CD4-positive, alpha-beta memory T cell (primary cell): ENCODE data around the gene USB1. TPM values are rescaled to one million over a fixed set of nuclear protein-coding genes. Genes with fewer than 3 reads are reported as not detected.
"Not testable (repeated sequence)": the region's sequence is repeated elsewhere in the genome, so short reads cannot be mapped to it uniquely, and the experiment has no call there.

Experiments
- CTCF ChIA-PET: fragments of 350-600 bp; sonication (Branson Sonifier 250); formaldehyde crosslinking; loops from one replicate; lab custom pipeline; 2021; ENCODE audit warnings: inconsistent platforms; ENCODE audit not compliant: partially characterized antibody; lab: Charles Lee
- POLR2A ChIA-PET: fragments of 350-600 bp; sonication (Branson Sonifier 250); formaldehyde crosslinking; loops from one replicate; lab custom pipeline; 2021; ENCODE audit not compliant: partially characterized antibody; lab: Charles Lee
- DNase-seq, 5 donors: peaks; one replicate each; pipeline versions ENCODE4 v3.0.0 to v3.0.0-alpha.2; 2020 to 2022; ENCODE audit warnings: mixed read lengths in 1 of 5
- H3K27ac ChIP-seq: one replicate; pipeline ENCODE4 v1.7.0; 2013; ENCODE audit warnings: low read depth, low read length
- H3K27me3 ChIP-seq: 2 replicates; pipeline ENCODE4 v1.7.0; 2013; ENCODE audit warnings: mild to moderate bottlenecking, low read length, moderate library complexity; ENCODE audit not compliant: insufficient read depth
- H3K36me3 ChIP-seq: 2 replicates; pipeline ENCODE4 v1.7.0; 2013; ENCODE audit warnings: mild to moderate bottlenecking, low read length, moderate library complexity; ENCODE audit not compliant: insufficient read depth
- H3K4me1 ChIP-seq: 2 replicates; pipeline ENCODE4 v1.7.0; 2013; ENCODE audit warnings: mild to moderate bottlenecking, low read length, moderate library complexity; ENCODE audit not compliant: insufficient read depth
- H3K4me3 ChIP-seq, 2 donors: one replicate each; pipeline ENCODE4 v1.7.0; 2013; ENCODE audit warnings: low read length in 2 of 2, mild to moderate bottlenecking in 1 of 2
- H3K9me3 ChIP-seq, 2 donors: one replicate each; pipeline ENCODE4 v1.7.0; 2013; ENCODE audit warnings: low read length in 2 of 2, control low read depth in 1 of 2; ENCODE audit not compliant: control insufficient read depth in 1 of 2
- H3K27ac Mint-ChIP-seq, 7 donors: one replicate each; pipeline ENCODE4 v1.8.0; 2020 to 2021; ENCODE audit warnings: mixed read lengths in 7 of 7, mild to moderate bottlenecking in 6 of 7, inconsistent platforms in 3 of 7, moderate library complexity in 3 of 7
- H3K27me3 Mint-ChIP-seq, 2 donors: one replicate each; pipeline ENCODE4 v1.8.0; 2020 to 2021; ENCODE audit warnings: mixed read lengths in 2 of 2
- H3K36me3 Mint-ChIP-seq, 2 donors: one replicate each; pipeline ENCODE4 v1.8.0; 2020 to 2021; ENCODE audit warnings: mixed read lengths in 2 of 2, inconsistent platforms in 1 of 2, mild to moderate bottlenecking in 1 of 2
- H3K4me1 Mint-ChIP-seq, 4 donors: one replicate each; pipeline ENCODE4 v1.8.0; 2020 to 2021; ENCODE audit warnings: mixed read lengths in 4 of 4, mild to moderate bottlenecking in 1 of 4
- H3K4me3 Mint-ChIP-seq, 8 donors: one replicate each; pipeline ENCODE4 v1.8.0; 2020 to 2021; ENCODE audit warnings: mixed read lengths in 8 of 8, mild to moderate bottlenecking in 7 of 8, moderate library complexity in 6 of 8, inconsistent platforms in 3 of 8
- H3K9me3 Mint-ChIP-seq, 8 donors: one replicate each; pipeline ENCODE4 v1.8.0; 2020 to 2021; ENCODE audit warnings: mixed read lengths in 8 of 8, mild to moderate bottlenecking in 5 of 8, inconsistent platforms in 3 of 8, moderate library complexity in 1 of 8
- intact Hi-C: fragments of 100-400 bp; cut with micrococcal nuclease; formaldehyde crosslinking; loops from one replicate; pipeline ENCODE4 v1.15.1; 2023
- polyA plus RNA-seq, 2 donors: library from polyadenylated mRNA; unstranded; fragments of 300-500 nt; fragmentation: Illumina TruSeq; gene quantifications; one replicate each; pipeline ENCODE4 v1.2.3, GENCODE V29; 2021
- total RNA-seq, 2 experiments: library from RNA; stranded (reverse); gene quantifications; one replicate each; pipeline ENCODE4 v1.2.3, GENCODE V29; 2021

The USB1 gene
- total and polyA plus RNA-seq, 4 experiments from 2014 or later = 35.3 to 45.2 (median 37.9) TPM

GRCh38 chr16:58004736-58005135, 3.5 kb downstream of the USB1 start:
- H3K27me3 Mint-ChIP-seq, H3K4me1 ChIP-seq, H3K27me3 ChIP-seq, DNase-seq, H3K9me3 Mint-ChIP-seq, H3K9me3 ChIP-seq, H3K36me3 ChIP-seq, H3K27ac ChIP-seq, H3K27ac Mint-ChIP-seq, H3K4me3 Mint-ChIP-seq, H3K4me3 ChIP-seq, POLR2A ChIA-PET: not testable (repeated sequence)
- CTCF ChIA-PET = interaction anchor here (0.9 to 12.6 kb wide), 5 partner anchors 22 to 358 kb away, joined by 3 to 115 read pairs (median 3); no protein-coding TSS in a partner anchor
- intact Hi-C loops = loop anchor here (1.0 to 5.0 kb wide), 3 partner anchors 105 to 412 kb away; no protein-coding TSS in a partner anchor
- H3K36me3 Mint-ChIP-seq = peaks cover 18 to 41% of the 10 kb centered on the region in 2 donors
- H3K4me1 Mint-ChIP-seq = peaks cover 19 to 42% (median 29%) of the 10 kb centered on the region in 4 donors

DNA sequence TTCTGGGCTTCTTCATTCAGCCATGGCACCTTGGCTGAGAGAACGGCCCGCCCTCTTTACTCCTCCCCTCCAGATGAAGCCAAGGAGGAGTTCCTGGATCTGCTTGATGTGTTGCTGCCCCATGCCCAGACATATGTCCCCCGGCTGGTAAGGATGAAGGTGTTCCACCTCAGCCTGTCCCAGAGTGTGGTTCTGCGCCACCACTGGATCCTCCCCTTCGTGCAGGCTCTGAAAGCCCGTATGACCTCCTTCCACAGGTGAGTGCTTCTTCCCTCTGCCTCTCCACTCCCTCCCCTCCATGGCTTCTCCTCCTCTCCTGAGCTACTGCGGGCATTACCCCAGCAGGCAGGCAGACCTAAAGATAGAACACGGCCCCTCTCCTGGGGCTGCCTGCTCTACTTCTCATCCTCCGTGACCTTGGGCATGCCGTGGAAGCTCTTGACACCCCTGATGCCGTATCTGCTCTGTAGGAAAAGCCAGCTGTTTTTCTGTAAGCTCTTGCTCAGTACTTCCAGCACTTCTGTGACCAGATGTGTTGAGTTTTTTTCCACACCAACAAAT, 8.7 kb downstream of the USB1 start:
- H3K27ac Mint-ChIP-seq = peak overlapping the region in 1 of 7 donors; percentile 18
- Histone ChIP-seq H3K9me3 (no peaks in the 10 kb centered on the region), H3K4me1 (no peaks in the 10 kb centered on the region), H3K27ac (no peak overlapping the region), H3K4me3 (no peak overlapping the region), H3K36me3 (peaks cover 33% of the 10 kb centered on the region), H3K27me3 (no peaks in the 10 kb centered on the region)
- no peaks in the 10 kb centered on the region for H3K27me3 Mint-ChIP-seq
- no peaks in the 10 kb centered on the region for H3K9me3 Mint-ChIP-seq
- H3K36me3 Mint-ChIP-seq = peaks cover 31 to 44% of the 10 kb centered on the region in 2 donors
- POLR2A ChIA-PET = interaction anchor here (1.2 kb wide), 1 partner anchor 10 kb away, joined by 5 read pairs; the partner anchor contains the start of genes USB1 and ZNF319
- H3K4me1 Mint-ChIP-seq = peaks cover 0 to 4% (median 3%) of the 10 kb centered on the region in 4 donors
- CTCF ChIA-PET = interaction anchor here (1.0 to 1.9 kb wide), 3 partner anchors 8 to 88 kb away, joined by 3 to 4 read pairs (median 3); no protein-coding TSS in a partner anchor
- H3K4me3 Mint-ChIP-seq = no peak overlapping the region
- DNase-seq = no peak
- intact Hi-C loops = no loop called here

DNA sequence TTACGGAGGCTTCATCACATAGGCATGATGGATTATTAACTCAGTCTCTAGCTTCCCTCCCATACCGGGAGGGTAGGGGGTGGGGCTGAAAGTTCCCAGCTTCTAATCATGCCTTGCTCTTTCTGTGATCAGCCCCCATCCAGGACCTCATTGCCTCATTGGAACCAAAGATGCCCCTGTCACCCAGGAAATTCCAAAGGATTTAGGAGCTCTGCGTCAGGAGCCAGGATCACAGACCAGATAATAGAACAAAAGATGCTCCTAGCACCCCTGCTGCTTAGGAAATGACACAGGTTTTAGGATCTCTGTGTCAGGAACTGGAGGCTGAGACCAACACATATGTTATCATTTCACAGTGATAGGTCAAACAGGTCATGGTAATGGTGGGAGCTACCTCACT, 9.7 kb downstream of the USB1 start:
- ChIA-PET POLR2A (interaction anchor here (1.2 kb wide), 1 partner anchor 10 kb away, joined by 5 read pairs; the partner anchor contains the start of genes USB1 and ZNF319), CTCF (interaction anchor here (1.0 to 1.9 kb wide), 3 partner anchors 9 to 87 kb away, joined by 3 to 4 read pairs (median 3); no protein-coding TSS in a partner anchor)
- H3K4me1 ChIP-seq = no peaks in the 10 kb centered on the region
- H3K4me3 ChIP-seq = no peak overlapping the region
- H3K9me3 Mint-ChIP-seq = no peaks in the 10 kb centered on the region
- no peaks in the 10 kb centered on the region for H3K27me3 Mint-ChIP-seq
- peaks cover 0 to 2% (median under 1%) of the 10 kb centered on the region in 4 donors for H3K4me1 Mint-ChIP-seq
- H3K36me3 Mint-ChIP-seq = peaks cover 31 to 42% of the 10 kb centered on the region in 2 donors
- intact Hi-C loops = no loop called here
- peaks cover 33% of the 10 kb centered on the region for H3K36me3 ChIP-seq
- DNase-seq = no peak
- no peak overlapping the region for H3K4me3 Mint-ChIP-seq
- H3K27ac Mint-ChIP-seq = no peak overlapping the region
- H3K9me3 ChIP-seq = no peaks in the 10 kb centered on the region
- no peaks in the 10 kb centered on the region for H3K27me3 ChIP-seq
- H3K27ac ChIP-seq = no peak overlapping the region

DNA sequence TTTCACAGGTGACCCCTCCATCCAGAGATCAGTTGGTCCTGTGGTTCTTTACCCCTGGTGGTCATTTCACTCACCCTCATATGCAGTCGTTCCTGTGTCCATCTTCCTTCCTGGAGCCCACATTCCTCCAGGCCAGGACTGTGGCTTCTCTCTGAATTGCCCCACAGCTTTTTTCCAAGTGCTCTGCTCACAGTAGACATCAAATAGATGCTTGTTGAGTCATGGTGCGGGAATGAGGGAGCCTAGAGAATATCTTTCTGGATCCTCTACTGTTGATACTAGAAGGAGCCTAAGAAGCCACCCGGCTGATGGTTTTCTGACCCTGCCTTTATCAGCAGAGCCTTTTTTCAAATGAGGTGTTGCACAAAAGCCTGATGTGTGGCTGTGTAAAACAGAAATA, 10.4 kb downstream of the USB1 start:
- Histone ChIP-seq H3K27me3 (no peaks in the 10 kb centered on the region), H3K4me1 (no peaks in the 10 kb centered on the region), H3K9me3 (no peaks in the 10 kb centered on the region), H3K27ac (no peak overlapping the region), H3K36me3 (peaks cover 33% of the 10 kb centered on the region), H3K4me3 (no peak overlapping the region)
- peaks cover 0 to 2% (median under 1%) of the 10 kb centered on the region in 4 donors for H3K4me1 Mint-ChIP-seq
- no peak overlapping the region for H3K4me3 Mint-ChIP-seq
- no peaks in the 10 kb centered on the region for H3K9me3 Mint-ChIP-seq
- H3K27ac Mint-ChIP-seq = no peak overlapping the region
- no peak for DNase-seq
- CTCF ChIA-PET = interaction anchor here (1.9 kb wide), 1 partner anchor 10 kb away, joined by 4 read pairs; no protein-coding TSS in a partner anchor
- H3K36me3 Mint-ChIP-seq = peaks cover 30 to 40% of the 10 kb centered on the region in 2 donors
- no peaks in the 10 kb centered on the region for H3K27me3 Mint-ChIP-seq
- POLR2A ChIA-PET = no interaction called here
- intact Hi-C loops = no loop called here

GRCh38 chr16:58012481-58012880, 11.3 kb downstream of the USB1 start:
- H3K27me3 ChIP-seq = no peaks in the 10 kb centered on the region
- DNase-seq = no peak
- peaks cover 37% of the 10 kb centered on the region for H3K36me3 ChIP-seq
- no peaks in the 10 kb centered on the region for H3K4me1 ChIP-seq
- peaks cover 0 to 2% (median 0%) of the 10 kb centered on the region in 4 donors for H3K4me1 Mint-ChIP-seq
- no peak overlapping the region for H3K4me3 Mint-ChIP-seq
- H3K27ac Mint-ChIP-seq = no peak overlapping the region
- H3K27me3 Mint-ChIP-seq = no peaks in the 10 kb centered on the region
- ChIA-PET CTCF (no interaction called here), POLR2A (no interaction called here)
- peaks cover 23 to 35% of the 10 kb centered on the region in 2 donors for H3K36me3 Mint-ChIP-seq
- intact Hi-C loops = no loop called here
- H3K27ac ChIP-seq = no peak overlapping the region
- no peaks in the 10 kb centered on the region for H3K9me3 ChIP-seq
- H3K9me3 Mint-ChIP-seq = no peaks in the 10 kb centered on the region
- H3K4me3 ChIP-seq = no peak overlapping the region

GRCh38 chr16:58013201-58013956, 12.2 kb downstream of the USB1 start:
- peaks cover 42% of the 10 kb centered on the region for H3K36me3 ChIP-seq
- H3K9me3 ChIP-seq = no peaks in the 10 kb centered on the region
- Mint-ChIP-seq H3K36me3 (peaks cover 23 to 33% of the 10 kb centered on the region in 2 donors), H3K9me3 (no peaks in the 10 kb centered on the region), H3K27me3 (no peaks in the 10 kb centered on the region), H3K4me3 (no peak overlapping the region), H3K4me1 (no peaks in the 10 kb centered on the region), H3K27ac (peak overlapping the region in 1 of 7 donors; percentile 12)
- H3K4me3 ChIP-seq = no peak overlapping the region
- no peaks in the 10 kb centered on the region for H3K27me3 ChIP-seq
- no peak overlapping the region for H3K27ac ChIP-seq
- CTCF ChIA-PET = interaction anchor here (0.6 to 1.3 kb wide), 5 partner anchors 10 to 182 kb away, joined by 3 to 6 read pairs (median 3); no protein-coding TSS in a partner anchor
- H3K4me1 ChIP-seq = no peaks in the 10 kb centered on the region
- POLR2A ChIA-PET = no interaction called here
- intact Hi-C loops = no loop called here
- DNase-seq = no peak

DNA sequence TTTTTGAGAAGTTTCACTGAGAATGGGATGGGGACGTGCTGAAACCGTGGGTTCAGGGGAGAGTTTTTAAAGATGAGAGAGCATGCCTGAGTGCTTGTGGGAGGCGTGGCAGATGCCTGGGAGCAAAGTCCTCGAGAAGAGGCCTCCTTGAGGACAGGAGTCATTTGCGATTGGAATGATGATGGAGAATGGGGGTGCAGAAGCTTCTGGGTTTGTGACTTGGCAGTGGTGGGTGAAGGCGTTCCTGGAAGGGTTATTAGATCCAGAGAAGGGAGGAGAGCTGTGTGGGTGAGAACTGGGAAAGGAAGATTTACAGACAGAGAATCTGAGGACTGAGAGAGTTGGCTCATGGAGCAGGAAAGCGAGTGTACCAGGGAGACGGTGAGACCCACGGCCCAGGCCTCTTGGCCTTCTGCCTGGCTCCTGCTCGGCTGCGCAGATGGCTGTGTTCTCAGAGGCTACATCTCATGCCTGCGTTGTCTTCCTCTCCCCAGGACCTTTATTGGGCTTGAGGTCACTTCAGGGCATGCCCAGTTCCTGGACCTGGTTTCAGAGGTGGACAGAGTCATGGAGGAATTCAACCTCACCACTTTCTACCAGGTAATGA, 15.7 kb downstream of the USB1 start:
- Histone ChIP-seq H3K9me3 (no peaks in the 10 kb centered on the region), H3K27ac (no peak overlapping the region), H3K27me3 (no peaks in the 10 kb centered on the region), H3K36me3 (peaks cover 22% of the 10 kb centered on the region), H3K4me3 (no peak overlapping the region), H3K4me1 (peaks cover 15% of the 10 kb centered on the region)
- peaks cover 5 to 12% of the 10 kb centered on the region in 2 donors for H3K36me3 Mint-ChIP-seq
- no peaks in the 10 kb centered on the region for H3K27me3 Mint-ChIP-seq
- DNase-seq = no peak
- no peak overlapping the region for H3K27ac Mint-ChIP-seq
- H3K9me3 Mint-ChIP-seq = no peaks in the 10 kb centered on the region
- intact Hi-C loops = no loop called here
- POLR2A ChIA-PET = no interaction called here
- H3K4me1 Mint-ChIP-seq = peaks cover 4 to 13% (median 10%) of the 10 kb centered on the region in 4 donors
- H3K4me3 Mint-ChIP-seq = no peak overlapping the region
- CTCF ChIA-PET = no interaction called here
